Activated naive CD4-positive, alpha-beta T cell treated with anti-CD3 and anti-CD28 coated beads for 36 hours (primary cell): Measurements from ENCODE around the gene PCSK2. TPM values are rescaled to one million over a fixed set of nuclear protein-coding genes. Genes with fewer than 3 reads are reported as not detected.

Source experiments
- CTCF ChIA-PET: fragments of 350-600 bp; sonication (Branson Sonifier 250); formaldehyde crosslinking; loops from one replicate; lab custom pipeline; 2021; ENCODE audit warnings: antibody characterized with exemption; lab: Charles Lee
- DNase-seq: peaks from one replicate; pipeline ENCODE4 v3.0.0-alpha.2; 2020
- H3K27ac Mint-ChIP-seq: one replicate; pipeline ENCODE4 v1.8.0; 2021; ENCODE audit warnings: mild to moderate bottlenecking, mixed read lengths
- H3K27me3 Mint-ChIP-seq: one replicate; pipeline ENCODE4 v1.8.0; 2021; ENCODE audit warnings: low read depth, mixed read lengths
- H3K36me3 Mint-ChIP-seq: one replicate; pipeline ENCODE4 v1.8.0; 2021; ENCODE audit warnings: low read depth, mixed read lengths
- H3K4me1 Mint-ChIP-seq: one replicate; pipeline ENCODE4 v1.8.0; 2021; ENCODE audit warnings: low read depth, mixed read lengths
- H3K4me3 Mint-ChIP-seq: one replicate; pipeline ENCODE4 v1.8.0; 2021; ENCODE audit warnings: mild to moderate bottlenecking, moderate library complexity, mixed read lengths
- H3K9me3 Mint-ChIP-seq: one replicate; pipeline ENCODE4 v1.8.0; 2021; ENCODE audit warnings: mixed read lengths
- intact Hi-C: fragments of 100-400 bp; cut with micrococcal nuclease; formaldehyde crosslinking; loops from one replicate; pipeline ENCODE4 v1.15.1; 2023
- total RNA-seq, 2 experiments: library from RNA; stranded (reverse); gene quantifications; one replicate each; pipeline ENCODE4 v1.2.3, GENCODE V29; 2021

Gene PCSK2
- total RNA-seq, 2 experiments from 2014 or later, result not detected

- no peaks in the 10 kb centered on the region for H3K4me1 Mint-ChIP-seq
- peaks cover 5% of the 10 kb centered on the region for H3K27me3 Mint-ChIP-seq
- DNase-seq, result no peak
- H3K9me3 Mint-ChIP-seq, result no peaks in the 10 kb centered on the region
- H3K27ac Mint-ChIP-seq, result no peak overlapping the region
- H3K4me3 Mint-ChIP-seq, result no peak overlapping the region
- intact Hi-C loops, result no loop called here
- no peaks in the 10 kb centered on the region for H3K36me3 Mint-ChIP-seq
- CTCF ChIA-PET, result no interaction called here
Measured at GRCh38 chr20:17423782-17424181, 196.9 kb downstream of the PCSK2 start.

- intact Hi-C loops, result no loop called here
- CTCF ChIA-PET, result interaction anchor here (0.7 kb wide), 1 partner anchor 581 kb away, joined by 3 read pairs; no protein-coding TSS in a partner anchor
- Mint-ChIP-seq H3K9me3 (no peaks in the 10 kb centered on the region), H3K4me3 (no peak overlapping the region), H3K27me3 (peaks cover 18% of the 10 kb centered on the region), H3K27ac (no peak overlapping the region), H3K36me3 (no peaks in the 10 kb centered on the region), H3K4me1 (no peaks in the 10 kb centered on the region)
- DNase-seq, result no peak
Measured at GRCh38 chr20:17427638-17428037, 200.8 kb downstream of the PCSK2 start.

- Mint-ChIP-seq H3K27me3 (peaks cover 20% of the 10 kb centered on the region), H3K9me3 (no peaks in the 10 kb centered on the region), H3K27ac (no peak overlapping the region), H3K36me3 (no peaks in the 10 kb centered on the region), H3K4me3 (no peak overlapping the region), H3K4me1 (no peaks in the 10 kb centered on the region)
- no peak for DNase-seq
- intact Hi-C loops, result no loop called here
- CTCF ChIA-PET, result interaction anchor here (0.6 to 4.0 kb wide), 12 partner anchors 9 to 628 kb away, joined by 3 to 31 read pairs (median 4); no protein-coding TSS in a partner anchor
Measured at GRCh38 chr20:17430125-17430950, 203.5 kb downstream of the PCSK2 start.

GRCh38 chr20:17431621-17432364 is 205.0 kb downstream of the PCSK2 start:
- H3K9me3 Mint-ChIP-seq, result no peaks in the 10 kb centered on the region
- intact Hi-C loops, result loop anchor here (1.0 kb wide), 1 partner anchor 627 kb away; no protein-coding TSS in a partner anchor
- H3K27ac Mint-ChIP-seq, result no peak overlapping the region
- no peak overlapping the region for H3K4me3 Mint-ChIP-seq
- DNase-seq, result peak; percentile 63
- H3K4me1 Mint-ChIP-seq, result no peaks in the 10 kb centered on the region
- CTCF ChIA-PET, result interaction anchor here (0.6 to 4.0 kb wide), 14 partner anchors 10 to 632 kb away, joined by 3 to 31 read pairs (median 4); no protein-coding TSS in a partner anchor
- H3K27me3 Mint-ChIP-seq, result peaks cover 20% of the 10 kb centered on the region
- no peaks in the 10 kb centered on the region for H3K36me3 Mint-ChIP-seq

- Mint-ChIP-seq H3K27ac (no peak overlapping the region), H3K4me3 (no peak overlapping the region), H3K9me3 (no peaks in the 10 kb centered on the region), H3K4me1 (no peaks in the 10 kb centered on the region), H3K27me3 (peaks cover 11% of the 10 kb centered on the region), H3K36me3 (no peaks in the 10 kb centered on the region)
- CTCF ChIA-PET, result interaction anchor here (1.1 kb wide), 1 partner anchor 633 kb away, joined by 3 read pairs; no protein-coding TSS in a partner anchor
- intact Hi-C loops, result no loop called here
- no peak for DNase-seq
Measured at GRCh38 chr20:17436664-17437063, 209.8 kb downstream of the PCSK2 start.

GRCh38 chr20:17437251-17437650 is 210.4 kb downstream of the PCSK2 start:
- CTCF ChIA-PET, result no interaction called here
- no peaks in the 10 kb centered on the region for H3K9me3 Mint-ChIP-seq
- H3K4me3 Mint-ChIP-seq, result no peak overlapping the region
- intact Hi-C loops, result no loop called here
- H3K27me3 Mint-ChIP-seq, result peaks cover 6% of the 10 kb centered on the region
- no peaks in the 10 kb centered on the region for H3K4me1 Mint-ChIP-seq
- no peak for DNase-seq
- H3K27ac Mint-ChIP-seq, result no peak overlapping the region
- no peaks in the 10 kb centered on the region for H3K36me3 Mint-ChIP-seq

- no peaks in the 10 kb centered on the region for H3K9me3 Mint-ChIP-seq
- no peak overlapping the region for H3K4me3 Mint-ChIP-seq
- no peaks in the 10 kb centered on the region for H3K36me3 Mint-ChIP-seq
- H3K27ac Mint-ChIP-seq, result no peak overlapping the region
- intact Hi-C loops, result no loop called here
- H3K4me1 Mint-ChIP-seq, result no peaks in the 10 kb centered on the region
- H3K27me3 Mint-ChIP-seq, result peaks cover 12% of the 10 kb centered on the region
- DNase-seq, result no peak
- CTCF ChIA-PET, result interaction anchor here (1.7 kb wide), 1 partner anchor 9 kb away, joined by 5 read pairs; no protein-coding TSS in a partner anchor
Measured at GRCh38 chr20:17438436-17439039, 211.7 kb downstream of the PCSK2 start.

- intact Hi-C loops, result no loop called here
- Mint-ChIP-seq H3K9me3 (no peaks in the 10 kb centered on the region), H3K36me3 (no peaks in the 10 kb centered on the region), H3K4me3 (no peak overlapping the region), H3K27me3 (peaks cover 21% of the 10 kb centered on the region), H3K27ac (no peak overlapping the region), H3K4me1 (no peaks in the 10 kb centered on the region)
- CTCF ChIA-PET, result interaction anchor here (1.7 kb wide), 1 partner anchor 10 kb away, joined by 5 read pairs; no protein-coding TSS in a partner anchor
- no peak for DNase-seq
Measured at GRCh38 chr20:17439616-17440296, 212.9 kb downstream of the PCSK2 start.

- intact Hi-C loops, result no loop called here
- H3K4me1 Mint-ChIP-seq, result no peaks in the 10 kb centered on the region
- no peak overlapping the region for H3K4me3 Mint-ChIP-seq
- H3K9me3 Mint-ChIP-seq, result no peaks in the 10 kb centered on the region
- DNase-seq, result no peak
- no peak overlapping the region for H3K27ac Mint-ChIP-seq
- peaks cover 21% of the 10 kb centered on the region for H3K27me3 Mint-ChIP-seq
- no peaks in the 10 kb centered on the region for H3K36me3 Mint-ChIP-seq
- CTCF ChIA-PET, result interaction anchor here (1.1 kb wide), 1 partner anchor 155 kb away, joined by 4 read pairs; no protein-coding TSS in a partner anchor
Measured at GRCh38 chr20:17441745-17442144, 214.9 kb downstream of the PCSK2 start.

GRCh38 chr20:17442588-17442987 is 215.7 kb downstream of the PCSK2 start:
- Mint-ChIP-seq H3K27me3 (peaks cover 21% of the 10 kb centered on the region), H3K36me3 (no peaks in the 10 kb centered on the region), H3K4me1 (no peaks in the 10 kb centered on the region), H3K9me3 (no peaks in the 10 kb centered on the region), H3K4me3 (no peak overlapping the region), H3K27ac (no peak overlapping the region)
- CTCF ChIA-PET, result interaction anchor here (0.8 to 1.1 kb wide), 2 partner anchors 47 to 156 kb away, joined by 3 to 4 read pairs; no protein-coding TSS in a partner anchor
- intact Hi-C loops, result no loop called here
- no peak for DNase-seq

GRCh38 chr20:17443131-17443858 is 216.5 kb downstream of the PCSK2 start:
- DNase-seq, result no peak
- peaks cover 21% of the 10 kb centered on the region for H3K27me3 Mint-ChIP-seq
- no peaks in the 10 kb centered on the region for H3K36me3 Mint-ChIP-seq
- no peaks in the 10 kb centered on the region for H3K9me3 Mint-ChIP-seq
- CTCF ChIA-PET, result interaction anchor here (0.8 to 1.1 kb wide), 2 partner anchors 47 to 157 kb away, joined by 3 to 4 read pairs; no protein-coding TSS in a partner anchor
- intact Hi-C loops, result no loop called here
- no peaks in the 10 kb centered on the region for H3K4me1 Mint-ChIP-seq
- H3K27ac Mint-ChIP-seq, result no peak overlapping the region
- no peak overlapping the region for H3K4me3 Mint-ChIP-seq
